ENCODE measurements around the gene MCUB.
"Not testable (repeated sequence)": the region's sequence is repeated elsewhere in the genome, so short reads cannot be mapped to it uniquely, and the experiment has no call there.

The MCUB gene

GRCh38 chr4:109671350-109671749 is 111.3 kb downstream of the MCUB start:
- Histone ChIP-seq H3K4me3 (ENCODE audit: low read depth in 1 of 5, low read length in 5 of 5) (no peak overlapping the region), H3K36me3 (ENCODE audit: control insufficient read depth in 5 of 5, insufficient read depth in 5 of 5, low read length in 5 of 5) (no peaks in the 10 kb centered on the region), H3K9ac (ENCODE audit: low read length in 5 of 5) (no peak overlapping the region), H3K27me3 (ENCODE audit: control insufficient read depth in 5 of 5, insufficient read depth in 4 of 5, low read length in 5 of 5) (no peaks in the 10 kb centered on the region), H3K27ac (ENCODE audit: low read depth, low read length) (no peak overlapping the region), H3K4me1 (ENCODE audit: control insufficient read depth in 5 of 5, insufficient read depth in 5 of 5, low read length in 5 of 5) (no peaks in the 10 kb centered on the region), H3K9me3 (ENCODE audit: control insufficient read depth in 5 of 5, low read length in 5 of 5) (peaks cover 0 to 3% (median 0%) of the 10 kb centered on the region in 5 donors)

GRCh38 chr4:109672169-109672930 is 112.3 kb downstream of the MCUB start:
- Histone ChIP-seq H3K9me3 (ENCODE audit: control insufficient read depth in 5 of 5, low read length in 5 of 5) (peaks cover 0 to 3% (median 0%) of the 10 kb centered on the region in 5 donors), H3K4me1 (ENCODE audit: control insufficient read depth in 5 of 5, insufficient read depth in 5 of 5, low read length in 5 of 5) (no peaks in the 10 kb centered on the region), H3K4me3 (ENCODE audit: low read depth in 1 of 5, low read length in 5 of 5) (no peak overlapping the region), H3K36me3 (ENCODE audit: control insufficient read depth in 5 of 5, insufficient read depth in 5 of 5, low read length in 5 of 5) (no peaks in the 10 kb centered on the region), H3K27ac (ENCODE audit: low read depth, low read length) (no peak overlapping the region), H3K27me3 (ENCODE audit: control insufficient read depth in 5 of 5, insufficient read depth in 4 of 5, low read length in 5 of 5) (no peaks in the 10 kb centered on the region), H3K9ac (ENCODE audit: low read length in 5 of 5) (no peak overlapping the region)

GRCh38 chr4:109673303-109673702 is 113.3 kb downstream of the MCUB start:
- no peaks in the 10 kb centered on the region for H3K4me1 ChIP-seq (ENCODE audit: control insufficient read depth in 5 of 5, insufficient read depth in 5 of 5, low read length in 5 of 5)
- H3K9me3 ChIP-seq (ENCODE audit: control insufficient read depth in 5 of 5, low read length in 5 of 5), result peaks cover 0 to 3% (median 0%) of the 10 kb centered on the region in 5 donors
- no peak overlapping the region for H3K27ac ChIP-seq (ENCODE audit: low read depth, low read length)
- no peaks in the 10 kb centered on the region for H3K27me3 ChIP-seq (ENCODE audit: control insufficient read depth in 5 of 5, insufficient read depth in 4 of 5, low read length in 5 of 5)
- H3K36me3 ChIP-seq (ENCODE audit: control insufficient read depth in 5 of 5, insufficient read depth in 5 of 5, low read length in 5 of 5), result no peaks in the 10 kb centered on the region
- H3K4me3 ChIP-seq (ENCODE audit: low read depth in 1 of 5, low read length in 5 of 5), result no peak overlapping the region
- no peak overlapping the region for H3K9ac ChIP-seq (ENCODE audit: low read length in 5 of 5)

- no peak overlapping the region for H3K27ac ChIP-seq (ENCODE audit: low read depth, low read length)
- H3K4me1 ChIP-seq (ENCODE audit: control insufficient read depth in 5 of 5, insufficient read depth in 5 of 5, low read length in 5 of 5), result no peaks in the 10 kb centered on the region
- H3K9ac ChIP-seq (ENCODE audit: low read length in 5 of 5), result no peak overlapping the region
- H3K36me3 ChIP-seq (ENCODE audit: control insufficient read depth in 5 of 5, insufficient read depth in 5 of 5, low read length in 5 of 5), result no peaks in the 10 kb centered on the region
- H3K9me3 ChIP-seq (ENCODE audit: control insufficient read depth in 5 of 5, low read length in 5 of 5), result peaks cover 0 to 3% (median 0%) of the 10 kb centered on the region in 5 donors
- no peak overlapping the region for H3K4me3 ChIP-seq (ENCODE audit: low read depth in 1 of 5, low read length in 5 of 5)
- H3K27me3 ChIP-seq (ENCODE audit: control insufficient read depth in 5 of 5, insufficient read depth in 4 of 5, low read length in 5 of 5), result no peaks in the 10 kb centered on the region
Observed at GRCh38 chr4:109675181-109675580, 115.1 kb downstream of the MCUB start.

- Histone ChIP-seq H3K27ac (ENCODE audit: low read depth, low read length) (no peak overlapping the region), H3K27me3 (ENCODE audit: control insufficient read depth in 5 of 5, insufficient read depth in 4 of 5, low read length in 5 of 5) (no peaks in the 10 kb centered on the region), H3K9ac (ENCODE audit: low read length in 5 of 5) (no peak overlapping the region), H3K4me3 (ENCODE audit: low read depth in 1 of 5, low read length in 5 of 5) (no peak overlapping the region), H3K36me3 (ENCODE audit: control insufficient read depth in 5 of 5, insufficient read depth in 5 of 5, low read length in 5 of 5) (no peaks in the 10 kb centered on the region), H3K4me1 (ENCODE audit: control insufficient read depth in 5 of 5, insufficient read depth in 5 of 5, low read length in 5 of 5) (no peaks in the 10 kb centered on the region), H3K9me3 (ENCODE audit: control insufficient read depth in 5 of 5, low read length in 5 of 5) (peaks cover 0 to 3% (median 0%) of the 10 kb centered on the region in 5 donors)
Observed at GRCh38 chr4:109675843-109676242, 115.8 kb downstream of the MCUB start.

GRCh38 chr4:109676886-109677285 is 116.8 kb downstream of the MCUB start:
- Histone ChIP-seq H3K4me3 (ENCODE audit: low read depth in 1 of 5, low read length in 5 of 5) (no peak overlapping the region), H3K9me3 (ENCODE audit: control insufficient read depth in 5 of 5, low read length in 5 of 5) (no peaks in the 10 kb centered on the region), H3K36me3 (ENCODE audit: control insufficient read depth in 5 of 5, insufficient read depth in 5 of 5, low read length in 5 of 5) (no peaks in the 10 kb centered on the region)

GRCh38 chr4:109678472-109678871 is 118.4 kb downstream of the MCUB start:
- H3K36me3 ChIP-seq (ENCODE audit: control insufficient read depth in 5 of 5, insufficient read depth in 5 of 5, low read length in 5 of 5); H3K27ac ChIP-seq (ENCODE audit: low read depth, low read length); H3K9ac ChIP-seq (ENCODE audit: low read length in 5 of 5); H3K4me3 ChIP-seq (ENCODE audit: low read depth in 1 of 5, low read length in 5 of 5); H3K27me3 ChIP-seq (ENCODE audit: control insufficient read depth in 5 of 5, insufficient read depth in 4 of 5, low read length in 5 of 5); H3K4me1 ChIP-seq (ENCODE audit: control insufficient read depth in 5 of 5, insufficient read depth in 5 of 5, low read length in 5 of 5); H3K9me3 ChIP-seq (ENCODE audit: control insufficient read depth in 5 of 5, low read length in 5 of 5): not testable (repeated sequence)

More at GRCh38 chr4:109676886-109677285, 116.8 kb downstream of the MCUB start:
- Histone ChIP-seq H3K9ac (ENCODE audit: low read length in 5 of 5) (no peak overlapping the region), H3K27me3 (ENCODE audit: control insufficient read depth in 5 of 5, insufficient read depth in 4 of 5, low read length in 5 of 5) (no peaks in the 10 kb centered on the region), H3K4me1 (ENCODE audit: control insufficient read depth in 5 of 5, insufficient read depth in 5 of 5, low read length in 5 of 5) (no peaks in the 10 kb centered on the region), H3K27ac (ENCODE audit: low read depth, low read length) (no peak overlapping the region)

GRCh38 chr4:109678925-109679324 is 118.9 kb downstream of the MCUB start:
- not testable (repeated sequence) for H3K36me3 ChIP-seq (ENCODE audit: control insufficient read depth in 5 of 5, insufficient read depth in 5 of 5, low read length in 5 of 5); H3K27me3 ChIP-seq (ENCODE audit: control insufficient read depth in 5 of 5, insufficient read depth in 4 of 5, low read length in 5 of 5); H3K4me3 ChIP-seq (ENCODE audit: low read depth in 1 of 5, low read length in 5 of 5); H3K27ac ChIP-seq (ENCODE audit: low read depth, low read length); H3K4me1 ChIP-seq (ENCODE audit: control insufficient read depth in 5 of 5, insufficient read depth in 5 of 5, low read length in 5 of 5); H3K9ac ChIP-seq (ENCODE audit: low read length in 5 of 5); H3K9me3 ChIP-seq (ENCODE audit: control insufficient read depth in 5 of 5, low read length in 5 of 5)

- H3K4me1 ChIP-seq (ENCODE audit: control insufficient read depth in 5 of 5, insufficient read depth in 5 of 5, low read length in 5 of 5), result no peaks in the 10 kb centered on the region
- peaks cover 7 to 15% (median 11%) of the 10 kb centered on the region in 5 donors for H3K36me3 ChIP-seq (ENCODE audit: control insufficient read depth in 5 of 5, insufficient read depth in 5 of 5, low read length in 5 of 5)
- H3K27me3 ChIP-seq (ENCODE audit: control insufficient read depth in 5 of 5, insufficient read depth in 4 of 5, low read length in 5 of 5), result no peaks in the 10 kb centered on the region
- no peak overlapping the region for H3K27ac ChIP-seq (ENCODE audit: low read depth, low read length)
- H3K9ac ChIP-seq (ENCODE audit: low read length in 5 of 5), result no peak overlapping the region
- no peaks in the 10 kb centered on the region for H3K9me3 ChIP-seq (ENCODE audit: control insufficient read depth in 5 of 5, low read length in 5 of 5)
- no peak overlapping the region for H3K4me3 ChIP-seq (ENCODE audit: low read depth in 1 of 5, low read length in 5 of 5)
Observed at GRCh38 chr4:109682875-109683274, 122.8 kb downstream of the MCUB start.

- no peak overlapping the region for H3K27ac ChIP-seq (ENCODE audit: low read depth, low read length)
- no peaks in the 10 kb centered on the region for H3K27me3 ChIP-seq (ENCODE audit: control insufficient read depth in 5 of 5, insufficient read depth in 4 of 5, low read length in 5 of 5)
- peaks cover 7 to 18% (median 13%) of the 10 kb centered on the region in 5 donors for H3K36me3 ChIP-seq (ENCODE audit: control insufficient read depth in 5 of 5, insufficient read depth in 5 of 5, low read length in 5 of 5)
- H3K4me3 ChIP-seq (ENCODE audit: low read depth in 1 of 5, low read length in 5 of 5), result no peak overlapping the region
- H3K9me3 ChIP-seq (ENCODE audit: control insufficient read depth in 5 of 5, low read length in 5 of 5), result no peaks in the 10 kb centered on the region
- no peaks in the 10 kb centered on the region for H3K4me1 ChIP-seq (ENCODE audit: control insufficient read depth in 5 of 5, insufficient read depth in 5 of 5, low read length in 5 of 5)
- no peak overlapping the region for H3K9ac ChIP-seq (ENCODE audit: low read length in 5 of 5)
Observed at GRCh38 chr4:109683621-109684253, 123.7 kb downstream of the MCUB start.
